ENCODE data around the gene MGAT3. TPM values are rescaled to one million over a fixed set of nuclear protein-coding genes. Genes with fewer than 3 reads are reported as not detected.

Gene MGAT3
- total and polyA plus RNA-seq, 2 of the 13 experiments (the other 11 are each of a cell fraction or from before 2014, with no cell fraction given), result 0.11 to 0.15 TPM

DNA sequence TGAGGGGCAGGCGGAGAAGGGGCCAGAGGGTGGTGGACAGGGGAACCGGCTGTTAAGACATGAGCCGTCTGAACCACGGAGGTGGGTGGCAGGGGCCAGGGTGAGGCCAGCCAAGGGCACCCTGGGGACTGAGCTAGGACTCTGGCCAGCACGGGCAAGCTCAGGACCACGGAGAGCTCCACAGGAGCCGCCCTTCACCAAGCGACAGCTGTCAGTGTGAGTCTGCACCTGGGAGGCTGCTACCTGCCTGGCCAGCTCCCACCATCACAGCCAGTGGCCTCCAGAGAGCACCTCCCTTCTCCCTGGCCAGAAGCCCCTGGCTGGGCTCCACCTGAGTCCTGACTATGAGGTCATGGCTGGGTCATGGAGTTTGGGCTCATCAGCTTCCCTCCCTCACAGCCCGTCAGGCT, 21.6 kb downstream of the MGAT3 start (continued):
- peak; percentile 59 for TF ChIP-seq ZNF687 (CRISPR knock-in tag; IDR thresholded peaks at IDR 0.05)
- TF ChIP-seq ZNF280B (CRISPR knock-in tag; IDR thresholded peaks at IDR 0.05; ENCODE audit: borderline replicate concordance), result no peak
- peak; percentile 29; the same call in 1 of the 2 replicates for TF ChIP-seq ZNF430 (CRISPR knock-in tag; IDR thresholded peaks at IDR 0.05)
- TF ChIP-seq HCFC1 (IDR thresholded peaks at IDR 0.05; ENCODE audit: low read depth, low read length), result no peak
- TF ChIP-seq HOXA3 (CRISPR knock-in tag; IDR thresholded peaks at IDR 0.05), result peak; percentile 51; the same call in 1 of the 2 replicates
- TF ChIP-seq NONO (IDR thresholded peaks at IDR 0.05), result no peak
- TF ChIP-seq NONO (CRISPR knock-in tag; conservative IDR thresholded peaks at IDR 0.05), result no peak
- 0 out of 2 replicates have a peak, but pooled peaks have one; percentile 46 for TF ChIP-seq HNRNPL (IDR thresholded peaks at IDR 0.05; ENCODE audit: low read depth, low read length)
- no peak for TF ChIP-seq PTBP1 (IDR thresholded peaks at IDR 0.05; ENCODE audit: low read depth, low read length, poor library complexity, severe bottlenecking)
- no peak for TF ChIP-seq FOSL1 (CRISPR knock-in tag; IDR thresholded peaks at IDR 0.05; ENCODE audit: borderline replicate concordance)
- no peak for TF ChIP-seq DMTF1 (CRISPR knock-in tag; IDR thresholded peaks at IDR 0.05)
- TF ChIP-seq, protein P1, sequence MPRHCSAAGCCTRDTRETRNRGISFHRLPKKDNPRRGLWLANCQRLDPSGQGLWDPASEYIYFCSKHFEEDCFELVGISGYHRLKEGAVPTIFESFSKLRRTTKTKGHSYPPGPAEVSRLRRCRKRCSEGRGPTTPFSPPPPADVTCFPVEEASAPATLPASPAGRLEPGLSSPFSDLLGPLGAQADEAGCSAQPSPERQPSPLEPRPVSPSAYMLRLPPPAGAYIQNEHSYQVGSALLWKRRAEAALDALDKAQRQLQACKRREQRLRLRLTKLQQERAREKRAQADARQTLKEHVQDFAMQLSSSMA (CRISPR knock-in tag; IDR thresholded peaks at IDR 0.05), result no peak
- TF ChIP-seq SRSF1 (optimal IDR thresholded peaks at IDR 0.05; ENCODE audit: low read depth, low read length), result no peak
- peak; percentile 47 for TF ChIP-seq ELF3 (CRISPR knock-in tag; IDR thresholded peaks at IDR 0.05)
- TF ChIP-seq ESRRA (CRISPR knock-in tag; IDR thresholded peaks at IDR 0.05; ENCODE audit: low read depth), result 0 out of 2 replicates have a peak, but pooled peaks have one; percentile 33
- TF ChIP-seq REPIN1 (CRISPR knock-in tag; IDR thresholded peaks at IDR 0.05; ENCODE audit: borderline replicate concordance, low read depth), result no peak
- TF ChIP-seq ZNF101 (CRISPR knock-in tag; IDR thresholded peaks at IDR 0.05; ENCODE audit: borderline replicate concordance, low read depth), result no peak
